Stimulated activated CD4-positive, alpha-beta T cell treated with anti-CD3 and anti-CD28 coated beads, Interleukin-4, amount 100 ng/mL, for 48 hours (primary cell): ENCODE data around the gene MAP7.
"Not testable (repeated sequence)": the region's sequence is repeated elsewhere in the genome, so short reads cannot be mapped to it uniquely, and the experiment has no call there.

Source experiments
- DNase-seq, 2 donors: peaks; one replicate each; pipeline ENCODE4 v3.0.0-alpha.2; 2020; ENCODE audit warnings: low read depth in 2 of 2

MAP7 gene

DNA sequence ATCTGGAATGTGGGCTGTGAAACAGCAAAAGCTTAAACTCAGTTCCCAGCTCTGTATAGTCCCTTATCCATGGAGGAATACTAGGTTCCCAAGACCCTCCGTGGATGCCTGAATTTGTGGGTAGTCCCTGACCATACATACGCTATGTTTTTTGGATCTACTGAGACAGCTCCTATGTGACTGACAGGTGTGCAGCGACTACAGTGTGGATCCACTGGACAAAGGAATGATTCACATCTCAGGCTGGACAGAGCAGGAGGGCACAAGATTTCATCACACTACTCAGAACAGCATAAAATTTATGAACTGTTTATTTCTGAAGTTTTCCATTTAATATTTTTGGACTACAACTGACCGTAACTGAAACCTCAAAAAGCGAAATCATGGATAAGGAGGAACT lies 125.3 kb downstream of the MAP7 start:
- no peak for DNase-seq

DNA sequence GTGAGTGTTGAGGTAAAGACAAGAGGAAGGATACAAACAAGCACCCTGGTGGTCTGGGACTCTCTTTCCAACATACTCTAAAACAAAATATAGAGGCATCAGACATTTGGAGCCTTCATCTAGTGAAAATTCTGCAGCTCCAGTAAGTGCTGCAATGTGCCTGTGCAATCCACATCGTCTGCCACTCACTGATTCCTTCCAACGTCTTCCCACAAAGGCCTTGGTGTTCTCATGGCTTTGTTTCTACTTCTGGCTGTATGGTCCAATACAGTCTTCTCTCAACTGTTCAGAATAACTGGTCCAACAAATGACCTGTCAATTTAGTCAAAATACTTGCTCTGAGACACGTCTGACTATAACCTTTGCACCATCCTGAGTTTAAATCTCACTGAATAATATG lies 125.8 kb downstream of the MAP7 start:
- no peak for DNase-seq

GRCh38 chr6:136421537-136422158 lies 128.6 kb downstream of the MAP7 start:
- DNase-seq: no peak

DNA sequence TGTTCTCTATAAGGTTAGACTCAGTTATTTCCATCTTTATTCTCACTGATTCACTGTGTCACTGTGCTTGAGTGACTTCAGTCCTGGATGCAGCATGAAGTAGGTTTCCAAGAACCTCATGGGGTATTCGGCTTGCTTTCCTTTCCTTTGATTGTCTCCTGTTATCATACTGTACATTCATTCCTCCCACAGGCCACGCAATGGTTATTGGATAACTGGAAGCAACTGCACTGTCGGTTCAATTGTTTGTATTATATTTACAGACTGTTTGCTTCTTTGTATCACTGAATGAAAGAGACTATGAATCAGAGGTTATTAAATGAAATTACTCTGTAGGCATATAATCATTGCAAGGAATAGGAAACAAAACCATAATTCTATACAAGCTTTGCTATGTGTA lies 129.4 kb downstream of the MAP7 start:
- no peak for DNase-seq

GRCh38 chr6:136415351-136416007 lies 134.7 kb downstream of the MAP7 start:
- no peak for DNase-seq

DNA sequence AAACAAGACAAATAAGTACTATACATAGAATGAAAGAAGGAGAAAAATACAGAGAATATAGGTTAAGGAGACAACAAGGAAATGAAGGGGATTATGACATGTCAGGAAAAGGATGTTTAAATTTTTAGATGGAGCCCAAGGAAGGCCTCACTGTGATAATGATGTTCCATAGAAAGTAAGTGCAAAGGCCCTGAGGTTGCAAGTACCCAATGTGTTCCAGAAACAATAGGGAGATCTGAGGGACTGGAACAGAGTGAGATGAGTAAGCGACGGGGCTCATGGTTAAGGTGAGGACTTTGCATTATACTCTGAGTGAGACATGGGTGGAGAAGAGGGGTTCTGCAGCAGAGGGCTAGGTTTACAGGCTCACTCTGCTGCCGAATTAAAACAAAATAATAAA lies 137.8 kb downstream of the MAP7 start:
- DNase-seq: no peak

GRCh38 chr6:136411453-136412354 lies 138.5 kb downstream of the MAP7 start:
- DNase-seq: no peak

- no peak for DNase-seq
Observed at GRCh38 chr6:136411025-136411325, 139.2 kb downstream of the MAP7 start.

GRCh38 chr6:136410201-136411024 lies 139.8 kb downstream of the MAP7 start:
- DNase-seq: no peak

- DNase-seq: no peak
Observed at GRCh38 chr6:136409597-136409996, 140.6 kb downstream of the MAP7 start.

- no peak for DNase-seq
Observed at GRCh38 chr6:136408204-136408603, 142.0 kb downstream of the MAP7 start.

- no peak for DNase-seq
Observed at GRCh38 chr6:136405420-136406029, 144.7 kb downstream of the MAP7 start.

DNA sequence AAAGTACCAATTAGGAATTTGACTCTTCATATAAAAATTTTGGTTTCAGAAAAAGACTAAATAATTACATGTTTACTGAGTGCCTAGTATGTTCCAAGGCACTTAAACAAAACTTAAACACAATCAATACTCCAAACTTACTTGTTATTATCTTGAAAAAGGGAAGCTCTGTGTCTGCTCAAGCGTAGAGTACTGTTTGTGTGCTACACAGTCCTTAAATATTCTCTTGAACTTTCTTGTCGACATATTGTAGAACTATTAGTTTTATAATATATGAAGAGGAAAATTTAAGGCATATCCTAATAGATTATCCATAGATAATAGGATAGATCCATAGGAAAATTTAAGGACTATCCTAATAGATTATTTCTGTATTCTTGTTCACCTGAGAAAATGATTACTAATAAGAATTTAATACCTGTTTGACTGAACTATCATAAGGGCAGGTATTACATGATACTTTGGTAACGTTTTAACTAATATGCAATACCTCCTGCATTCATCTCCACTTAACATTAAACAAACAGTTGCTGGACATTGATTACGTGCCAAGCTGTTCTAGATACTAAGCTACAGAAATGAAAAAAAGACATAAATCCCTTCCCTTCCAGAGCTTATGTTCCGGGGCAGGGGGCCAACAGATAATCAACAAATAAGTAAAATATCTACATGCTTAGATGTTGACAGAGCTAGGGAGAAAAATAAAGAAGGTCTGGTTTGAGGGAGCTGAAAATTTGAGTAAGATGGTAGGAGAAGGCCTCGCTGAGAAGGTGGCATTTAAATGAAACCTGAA lies 145.4 kb downstream of the MAP7 start:
- no peak for DNase-seq

DNA sequence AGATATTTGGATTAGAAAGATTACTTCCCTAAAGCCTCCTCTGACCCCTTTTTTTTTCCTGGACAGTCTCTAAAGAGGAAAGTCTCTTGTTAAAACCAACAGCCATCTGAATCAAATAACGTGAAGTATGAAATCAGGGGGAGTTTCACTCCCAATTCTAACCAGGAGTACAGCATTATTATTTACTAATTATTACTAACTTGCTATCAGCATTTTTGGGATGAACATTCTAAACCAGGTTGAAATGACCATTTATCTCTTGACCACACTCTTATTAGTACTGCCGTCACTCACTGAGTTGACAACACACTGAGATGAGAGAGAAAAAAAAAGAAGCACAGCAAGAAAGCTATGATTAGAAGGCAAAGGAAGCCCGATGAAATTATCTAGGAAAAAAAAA lies 146.2 kb downstream of the MAP7 start:
- DNase-seq: no peak

DNA sequence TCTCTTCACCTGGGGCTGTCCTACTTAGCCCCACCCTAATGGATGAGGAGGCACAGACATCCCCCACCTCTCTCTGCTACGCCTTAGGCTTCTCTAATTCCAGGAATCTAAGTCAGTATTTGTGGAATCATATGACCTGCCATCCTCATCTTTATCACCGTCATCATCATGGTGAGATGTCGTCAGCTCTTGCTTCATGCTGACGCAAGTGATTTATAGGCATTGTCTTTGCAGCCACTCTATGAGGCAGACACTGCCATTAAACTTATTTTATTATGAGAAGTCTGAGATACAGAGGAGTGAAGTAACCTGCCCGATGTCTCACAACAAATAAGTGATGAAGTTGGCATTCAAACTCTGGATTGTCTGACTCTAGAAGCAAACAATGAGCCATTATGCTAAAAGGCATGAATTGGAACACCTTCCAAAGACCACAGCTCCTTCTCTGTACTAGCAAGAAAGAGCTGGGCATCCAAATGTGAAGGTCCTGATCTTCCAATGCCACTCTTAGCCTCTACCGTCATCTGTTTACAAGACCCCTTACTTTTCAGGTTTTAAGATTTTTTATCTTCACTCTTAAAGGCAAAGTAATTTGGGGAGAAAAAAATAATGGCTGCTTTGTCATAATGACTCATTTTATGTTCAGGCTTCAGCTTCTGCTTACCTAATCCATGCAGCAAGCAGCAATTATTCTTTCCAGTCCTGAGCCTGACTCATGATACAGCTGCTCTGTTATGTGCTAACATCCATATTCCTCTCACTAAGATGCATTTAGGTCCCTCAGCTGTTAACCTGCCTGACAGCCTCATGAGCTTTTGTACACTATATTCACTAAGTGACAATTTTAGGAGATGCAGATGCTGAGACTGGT lies 146.9 kb downstream of the MAP7 start:
- DNase-seq: no peak

GRCh38 chr6:136401749-136402148 lies 148.5 kb downstream of the MAP7 start:
- DNase-seq: no peak

GRCh38 chr6:136401236-136401635 lies 149.0 kb downstream of the MAP7 start:
- not testable (repeated sequence) for DNase-seq

DNA sequence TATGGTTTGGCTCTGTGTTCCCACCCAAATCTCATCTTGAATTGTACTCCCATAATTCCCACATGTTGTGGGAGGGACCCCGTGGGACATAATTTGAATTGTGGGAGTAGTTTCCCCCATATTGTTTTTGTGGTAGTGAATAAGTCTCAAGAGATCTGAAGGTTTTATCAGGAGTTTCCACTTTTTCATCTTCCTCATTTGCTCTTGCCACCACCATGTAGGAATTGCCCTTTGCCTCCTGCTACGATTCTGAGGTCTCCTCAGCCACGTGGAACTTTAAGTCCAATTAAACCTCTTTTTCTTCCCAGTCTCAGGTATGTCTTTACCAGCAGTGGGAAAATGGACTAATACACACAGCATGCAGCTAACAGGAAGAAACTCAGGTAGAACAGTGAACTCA lies 151.8 kb downstream of the MAP7 start:
- no peak for DNase-seq

GRCh38 chr6:136396908-136397307 lies 153.3 kb downstream of the MAP7 start:
- no peak for DNase-seq

- not testable (repeated sequence) for DNase-seq
Observed at GRCh38 chr6:136390959-136391358, 159.3 kb downstream of the MAP7 start.
